C4-2B (cell line): ENCODE results near the gene RGL4.

Experiments
- H3K27ac ChIP-seq: fragments of 450-650 bp; 2 replicates; pipeline ENCODE4 v1.5.1; 2017
- CTCF ChIP-seq: fragments of 450-650 bp; conservative IDR thresholded peaks from 2 replicates; pipeline ENCODE4 v1.5.1; 2017; ENCODE audit warnings: mild to moderate bottlenecking
- ZFX ChIP-seq: fragments of 450-650 bp; IDR thresholded peaks from 2 replicates; pipeline ENCODE4 v1.6.1; 2017

Gene RGL4

GRCh38 chr22:23712256-23712655, 21.4 kb downstream of the RGL4 start:
- no peak for TF ChIP-seq CTCF
- TF ChIP-seq ZFX, result no peak

GRCh38 chr22:23713696-23714595, 23.1 kb downstream of the RGL4 start:
- TF ChIP-seq ZFX (no peak), CTCF (no peak)
- H3K27ac ChIP-seq, result no peak overlapping the region

More at GRCh38 chr22:23712256-23712655, 21.4 kb downstream of the RGL4 start:
- no peak overlapping the region for H3K27ac ChIP-seq

- TF ChIP-seq CTCF (no peak), ZFX (no peak)
These were observed 24.1 kb downstream of the RGL4 start for GRCh38 chr22:23714596-23715578.

GRCh38 chr22:23715806-23716375, 25.1 kb downstream of the RGL4 start:
- no peak overlapping the region; the same call in 1 of the 2 replicates for H3K27ac ChIP-seq

More at GRCh38 chr22:23714596-23715578, 24.1 kb downstream of the RGL4 start:
- no peak overlapping the region for H3K27ac ChIP-seq

GRCh38 chr22:23716811-23717801, 26.3 kb downstream of the RGL4 start:
- peak; percentile 81 for TF ChIP-seq ZFX
- no peak for TF ChIP-seq CTCF

More at GRCh38 chr22:23715806-23716375, 25.1 kb downstream of the RGL4 start:
- TF ChIP-seq CTCF, result no peak
- TF ChIP-seq ZFX, result no peak

More at GRCh38 chr22:23716811-23717801, 26.3 kb downstream of the RGL4 start:
- peak overlapping the region; percentile 84 for H3K27ac ChIP-seq
